NB4 (cell line): ENCODE measurements around the gene BORCS5.

Experiments
- POLR2A ChIP-seq: IDR thresholded peaks from 2 replicates; pipeline ENCODE4 v1.6.1; 2011; ENCODE audit warnings: mild to moderate bottlenecking; ENCODE audit not compliant: insufficient read length; ENCODE audit errors: extremely low read depth
- TF ChIP-seq, protein P1 (sequence below): IDR thresholded peaks from one replicate; pipeline ENCODE4 v1.5.1; 2012; ENCODE audit warnings: low read depth, low read length

DNA sequence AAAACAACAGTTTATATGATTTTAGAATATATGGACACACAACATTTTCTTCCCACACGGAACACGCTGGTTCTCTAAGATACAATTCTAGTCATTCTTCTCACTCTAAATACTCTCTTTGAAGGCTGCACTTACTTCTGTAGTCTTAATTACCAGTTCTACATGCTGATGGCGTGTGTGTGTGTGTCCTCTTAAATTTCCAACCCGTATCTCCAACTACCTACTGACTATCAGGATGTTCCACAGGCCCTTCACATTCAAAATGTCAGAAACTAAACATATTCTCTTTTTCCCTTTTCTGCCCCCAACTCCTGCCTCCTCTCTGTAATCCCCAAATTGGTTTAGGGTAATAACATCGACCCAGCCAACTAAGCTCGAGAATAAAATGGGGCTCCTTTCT lies 130.6 kb downstream of the BORCS5 start:
- TF ChIP-seq, protein P1, sequence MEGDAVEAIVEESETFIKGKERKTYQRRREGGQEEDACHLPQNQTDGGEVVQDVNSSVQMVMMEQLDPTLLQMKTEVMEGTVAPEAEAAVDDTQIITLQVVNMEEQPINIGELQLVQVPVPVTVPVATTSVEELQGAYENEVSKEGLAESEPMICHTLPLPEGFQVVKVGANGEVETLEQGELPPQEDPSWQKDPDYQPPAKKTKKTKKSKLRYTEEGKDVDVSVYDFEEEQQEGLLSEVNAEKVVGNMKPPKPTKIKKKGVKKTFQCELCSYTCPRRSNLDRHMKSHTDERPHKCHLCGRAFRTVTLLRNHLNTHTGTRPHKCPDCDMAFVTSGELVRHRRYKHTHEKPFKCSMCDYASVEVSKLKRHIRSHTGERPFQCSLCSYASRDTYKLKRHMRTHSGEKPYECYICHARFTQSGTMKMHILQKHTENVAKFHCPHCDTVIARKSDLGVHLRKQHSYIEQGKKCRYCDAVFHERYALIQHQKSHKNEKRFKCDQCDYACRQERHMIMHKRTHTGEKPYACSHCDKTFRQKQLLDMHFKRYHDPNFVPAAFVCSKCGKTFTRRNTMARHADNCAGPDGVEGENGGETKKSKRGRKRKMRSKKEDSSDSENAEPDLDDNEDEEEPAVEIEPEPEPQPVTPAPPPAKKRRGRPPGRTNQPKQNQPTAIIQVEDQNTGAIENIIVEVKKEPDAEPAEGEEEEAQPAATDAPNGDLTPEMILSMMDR = no peak
- no peak for TF ChIP-seq POLR2A
